Smooth muscle cell (in vitro differentiated cells): ENCODE results near the gene STUB1. TPM values are rescaled to one million over a fixed set of nuclear protein-coding genes. Genes with fewer than 3 reads are reported as not detected.

Source experiments
- DNase-seq: peaks from one replicate; lab custom pipeline; 2025; ENCODE audit not compliant: unreplicated experiment; lab: John Stamatoyannopoulos, UW
- H2AFZ ChIP-seq: fragments of 200-600 bp; sonication (generic); 2 replicates; pipeline ENCODE4 v1.6.0; 2016; ENCODE audit warnings: antibody characterized with exemption, low read depth, mild to moderate bottlenecking
- H3F3A ChIP-seq: fragments of 200-600 bp; sonication (generic); 2 replicates; pipeline ENCODE4 v1.6.0; 2017; ENCODE audit warnings: antibody characterized with exemption, low read depth
- H3K27ac ChIP-seq: fragments of 200-600 bp; sonication (generic); 2 replicates; pipeline ENCODE4 v1.5.1; 2016; ENCODE audit warnings: low read depth, mild to moderate bottlenecking
- H3K27me3 ChIP-seq: fragments of 200-600 bp; sonication (generic); 2 replicates; pipeline ENCODE4 v1.6.1; 2016; ENCODE audit warnings: low read depth, mild to moderate bottlenecking
- H3K36me3 ChIP-seq: fragments of 200-600 bp; sonication (generic); 2 replicates; pipeline ENCODE4 v1.5.1; 2016; ENCODE audit warnings: low read depth
- H3K4me1 ChIP-seq: fragments of 200-600 bp; sonication (generic); 2 replicates; pipeline ENCODE4 v1.5.1; 2016; ENCODE audit warnings: low read depth
- H3K4me2 ChIP-seq: fragments of 200-600 bp; sonication (generic); 2 replicates; pipeline ENCODE4 v1.6.0; 2016; ENCODE audit warnings: mild to moderate bottlenecking
- H3K4me3 ChIP-seq: fragments of 200-600 bp; sonication (generic); 2 replicates; pipeline ENCODE4 v1.5.1; 2016; ENCODE audit warnings: mild to moderate bottlenecking
- H3K79me2 ChIP-seq: fragments of 200-600 bp; sonication (generic); 2 replicates; pipeline ENCODE4 v1.6.0; 2016; ENCODE audit warnings: low read depth, mild to moderate bottlenecking
- H3K9ac ChIP-seq: fragments of 200-600 bp; sonication (generic); 2 replicates; pipeline ENCODE4 v1.6.0; 2016; ENCODE audit warnings: low read depth
- H3K9me3 ChIP-seq: fragments of 200-600 bp; sonication (generic); replicated peaks from 2 replicates; pipeline ENCODE4 v1.5.1; 2016; ENCODE audit warnings: low read depth
- H4K20me1 ChIP-seq: fragments of 200-600 bp; sonication (generic); 2 replicates; pipeline ENCODE4 v1.6.0; 2016; ENCODE audit warnings: low read depth
- CTCF ChIP-seq: fragments of 200-600 bp; sonication (generic); IDR thresholded peaks from 2 replicates; pipeline ENCODE4 v1.5.1; 2017; ENCODE audit warnings: borderline replicate concordance, mild to moderate bottlenecking, antibody characterized with exemption; ENCODE audit not compliant: insufficient read depth, poor library complexity, severe bottlenecking
- WGBS: methylation state at CpG from one replicate; pipeline ENCODE4 v1.1.7; 2016; ENCODE audit warnings: low lambda C conversion rate; 5-methylcytosine and 5-hydroxymethylcytosine counted together
- polyA plus RNA-seq: library from polyadenylated mRNA; unstranded; fragments of >200 nt; fragmentation: Nextera tagmentation; extraction: Ambion mirVana; gene quantifications from 2 replicates; pipeline ENCODE4 v1.2.1, GENCODE V29; 2016
- total RNA-seq: library from RNA; depleted of rRNA; stranded (reverse); fragments of >200 nt; gene quantifications from 2 replicates; pipeline ENCODE4 v1.2.3, GENCODE V29; 2014

STUB1 gene
- total and polyA plus RNA-seq, 2 experiments from 2014 or later, result 99.0 to 196 TPM

DNA sequence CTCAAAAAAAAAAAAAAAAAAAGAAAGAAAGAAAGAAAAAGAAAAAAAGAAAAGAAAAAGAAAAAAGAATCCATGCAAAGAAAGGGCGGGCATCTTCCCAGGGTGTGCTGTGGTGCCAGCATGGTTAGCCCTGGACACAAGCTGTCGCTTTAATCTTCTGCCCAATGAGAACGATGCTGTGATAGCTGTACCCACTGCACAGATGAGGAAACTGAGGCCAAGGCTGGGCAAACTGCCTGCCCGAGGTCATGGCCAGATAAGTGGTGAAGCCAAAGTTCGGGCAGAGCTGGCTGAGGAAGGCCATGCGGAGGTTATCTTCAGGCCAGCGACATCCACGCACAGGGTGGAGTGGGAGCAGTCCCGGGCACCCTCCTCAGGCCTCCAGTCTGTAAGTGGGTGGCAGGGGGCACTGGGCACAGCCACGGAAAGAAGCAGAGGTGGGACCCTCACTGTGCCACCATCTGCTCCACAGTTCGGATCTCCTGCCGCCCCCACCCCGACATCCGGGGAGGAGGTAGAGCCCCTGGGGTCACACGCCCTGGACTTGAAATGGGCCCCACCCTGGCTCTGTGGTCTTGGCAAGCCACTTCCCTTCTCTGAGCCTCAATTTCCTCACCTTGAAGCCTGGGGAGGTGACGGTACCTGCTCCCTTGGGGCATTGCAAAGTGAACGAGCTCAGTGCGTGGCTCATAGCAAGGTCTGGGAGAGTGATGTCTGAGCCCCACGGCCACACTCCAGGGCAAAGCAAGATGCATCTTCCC lies 18.9 kb downstream of the STUB1 start:
- Histone ChIP-seq H3K4me1 (peaks cover 6% of the 10 kb centered on the region), H3K4me3 (no peak overlapping the region), H4K20me1 (peaks cover 7% of the 10 kb centered on the region), H3K36me3 (no peaks in the 10 kb centered on the region), H2AFZ (no peak overlapping the region), H3K9ac (no peak overlapping the region), H3K27me3 (peaks cover 88% of the 10 kb centered on the region), H3K79me2 (no peaks in the 10 kb centered on the region), H3K9me3 (no peaks in the 10 kb centered on the region), H3K4me2 (no peak overlapping the region), H3K27ac (no peak overlapping the region), H3F3A (no peaks in the 10 kb centered on the region)
- 86% methylated on average over 19 of the region's 19 CpGs for WGBS
- no peak for TF ChIP-seq CTCF
- no peak for DNase-seq

DNA sequence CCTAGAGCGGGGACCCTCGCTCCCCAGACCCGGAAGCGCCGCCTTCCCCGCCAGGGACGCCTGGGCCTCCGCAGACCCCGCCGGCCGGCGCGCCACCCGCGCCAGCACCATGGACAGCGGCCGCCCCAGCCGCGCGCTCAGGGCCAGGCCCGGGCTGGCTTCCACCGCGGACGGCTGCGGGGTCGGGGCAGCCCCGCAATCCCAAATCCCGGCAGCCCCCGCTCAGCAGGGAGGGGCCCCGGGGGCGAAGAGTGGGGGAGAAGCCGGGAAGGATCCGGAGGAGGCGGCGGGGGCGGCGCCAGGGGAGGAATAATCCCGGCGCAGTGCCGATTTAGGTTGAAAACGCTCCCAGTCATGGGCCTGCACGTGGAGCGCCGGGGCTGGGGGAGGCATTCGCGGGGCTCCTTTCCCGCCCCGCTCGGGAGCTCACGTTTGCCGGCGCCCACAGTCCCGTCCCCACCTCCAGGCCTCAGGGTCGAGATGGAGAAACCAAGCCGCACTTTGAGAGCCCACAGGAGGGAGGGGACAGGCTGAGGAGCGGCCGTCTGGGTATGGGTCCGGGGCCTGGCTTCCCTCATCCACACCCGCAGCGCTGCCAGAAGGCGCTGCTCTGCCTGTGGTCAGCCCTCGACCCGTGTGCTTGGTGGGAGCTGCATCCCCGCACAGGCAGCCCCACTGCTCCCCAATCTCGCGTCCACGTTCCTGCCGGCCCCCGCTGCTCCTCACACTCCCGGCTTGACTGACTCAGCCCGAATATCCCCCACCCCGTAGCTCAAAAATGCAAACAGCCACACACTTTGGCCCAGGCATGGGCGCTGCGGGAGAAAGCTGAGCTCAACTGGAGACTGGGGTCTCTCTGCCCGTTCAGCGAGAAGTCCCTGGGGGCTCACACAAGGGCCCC lies 20.7 kb downstream of the STUB1 start:
- Histone ChIP-seq H4K20me1 (peaks cover 7% of the 10 kb centered on the region), H3K27me3 (peaks cover 85% of the 10 kb centered on the region), H3F3A (no peaks in the 10 kb centered on the region), H3K4me2 (peak overlapping the region; percentile 72), H3K36me3 (no peaks in the 10 kb centered on the region), H3K4me1 (no peaks in the 10 kb centered on the region), H3K4me3 (no peak overlapping the region), H3K79me2 (no peaks in the 10 kb centered on the region), H3K27ac (no peak overlapping the region), H3K9ac (no peak overlapping the region), H2AFZ (no peak overlapping the region), H3K9me3 (no peaks in the 10 kb centered on the region)
- no peak for TF ChIP-seq CTCF
- WGBS, result 14% methylated on average over 69 of the region's 76 CpGs
- DNase-seq, result peak; percentile 13

- Histone ChIP-seq H3K4me1 (no peaks in the 10 kb centered on the region), H2AFZ (no peak overlapping the region), H3K27ac (no peak overlapping the region), H4K20me1 (peaks cover 7% of the 10 kb centered on the region), H3K79me2 (no peaks in the 10 kb centered on the region), H3K9ac (no peak overlapping the region), H3K4me3 (no peak overlapping the region), H3K4me2 (no peak overlapping the region), H3F3A (no peaks in the 10 kb centered on the region), H3K27me3 (peaks cover 88% of the 10 kb centered on the region), H3K36me3 (no peaks in the 10 kb centered on the region), H3K9me3 (no peaks in the 10 kb centered on the region)
- TF ChIP-seq CTCF, result no peak
- DNase-seq, result no peak
- 87% methylated on average over 19 of the region's 19 CpGs for WGBS
Measured at GRCh38 chr16:702341-702740, 22.1 kb downstream of the STUB1 start.
